GM21529 (cell line): ENCODE results near the gene LIN52.

ENCODE experiments used
- ATAC-seq: cut with Tn5 transposase; IDR thresholded peaks from one replicate; pipeline ENCODE4 v1.9.1; 2021; ENCODE audit not compliant: unreplicated experiment

Gene LIN52, protein sequence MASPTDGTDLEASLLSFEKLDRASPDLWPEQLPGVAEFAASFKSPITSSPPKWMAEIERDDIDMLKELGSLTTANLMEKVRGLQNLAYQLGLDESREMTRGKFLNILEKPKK

DNA sequence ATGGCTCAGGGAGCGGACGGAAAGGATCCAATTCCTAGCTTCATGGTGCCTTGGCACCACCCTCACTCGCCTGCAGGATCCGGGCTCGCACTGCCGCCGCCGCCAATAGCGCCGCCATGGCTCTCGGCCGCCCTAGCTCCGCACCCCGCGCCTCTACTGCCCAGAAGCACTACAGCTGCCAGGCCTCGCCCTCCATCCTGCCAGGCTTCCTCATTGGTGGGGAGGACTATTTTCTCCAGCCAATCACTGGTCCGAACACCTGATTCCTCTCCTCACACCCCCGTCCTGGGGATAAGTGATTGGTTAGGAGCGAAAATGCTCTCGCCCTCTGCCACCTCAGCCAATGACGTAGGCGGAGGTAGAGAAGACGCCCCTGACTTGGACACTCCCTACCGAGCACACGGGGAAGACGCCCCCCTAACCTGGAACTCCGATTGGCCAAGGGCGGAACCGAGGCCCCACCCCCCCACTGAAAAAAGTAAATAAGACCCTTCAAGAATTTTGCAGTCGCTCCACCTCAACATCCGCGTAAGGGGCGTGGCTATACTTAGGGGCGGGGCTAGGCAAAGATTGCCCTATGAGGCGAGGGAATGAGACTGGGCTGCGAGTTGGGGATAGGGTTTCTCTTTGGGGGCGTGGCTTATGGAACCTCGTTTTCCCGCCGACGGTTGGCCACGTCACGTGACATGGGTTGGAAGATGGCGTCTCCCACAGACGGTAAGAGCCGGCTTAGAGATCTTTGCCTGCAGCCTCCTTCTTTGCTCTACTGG lies at the start of gene LIN52, which contains the start of gene ALDH6A1:
LIN52 (plus strand) TSS at position 680 of the 770 bp plus-strand sequence; CDS start at position 699, 19 bp downstream.
ALDH6A1 (minus strand) TSS at position 177 of the 770 bp plus-strand sequence; CDS start at position 118, 59 bp downstream.
- peak; percentile 88 for ATAC-seq

DNA sequence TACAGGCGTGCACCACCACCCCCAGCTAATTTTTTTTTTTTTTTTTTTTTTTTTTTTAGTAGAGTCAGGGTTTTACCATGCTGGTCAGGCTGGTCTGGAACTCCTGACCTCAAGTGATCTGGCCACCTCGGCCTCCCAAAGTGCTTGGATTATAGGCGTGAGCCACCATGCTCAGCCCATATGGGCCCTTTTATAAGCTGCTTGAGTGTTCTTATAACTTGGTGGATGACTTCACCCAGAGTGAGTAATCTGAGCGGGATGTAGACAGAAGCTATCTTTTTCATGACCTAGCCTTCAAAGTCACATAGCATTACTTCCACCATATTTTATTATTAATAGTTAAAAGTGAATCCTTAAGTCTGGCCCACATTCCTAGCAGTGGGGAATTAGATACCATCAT lies 49.2 kb upstream of the LIN52 start:
- ATAC-seq = no peak

DNA sequence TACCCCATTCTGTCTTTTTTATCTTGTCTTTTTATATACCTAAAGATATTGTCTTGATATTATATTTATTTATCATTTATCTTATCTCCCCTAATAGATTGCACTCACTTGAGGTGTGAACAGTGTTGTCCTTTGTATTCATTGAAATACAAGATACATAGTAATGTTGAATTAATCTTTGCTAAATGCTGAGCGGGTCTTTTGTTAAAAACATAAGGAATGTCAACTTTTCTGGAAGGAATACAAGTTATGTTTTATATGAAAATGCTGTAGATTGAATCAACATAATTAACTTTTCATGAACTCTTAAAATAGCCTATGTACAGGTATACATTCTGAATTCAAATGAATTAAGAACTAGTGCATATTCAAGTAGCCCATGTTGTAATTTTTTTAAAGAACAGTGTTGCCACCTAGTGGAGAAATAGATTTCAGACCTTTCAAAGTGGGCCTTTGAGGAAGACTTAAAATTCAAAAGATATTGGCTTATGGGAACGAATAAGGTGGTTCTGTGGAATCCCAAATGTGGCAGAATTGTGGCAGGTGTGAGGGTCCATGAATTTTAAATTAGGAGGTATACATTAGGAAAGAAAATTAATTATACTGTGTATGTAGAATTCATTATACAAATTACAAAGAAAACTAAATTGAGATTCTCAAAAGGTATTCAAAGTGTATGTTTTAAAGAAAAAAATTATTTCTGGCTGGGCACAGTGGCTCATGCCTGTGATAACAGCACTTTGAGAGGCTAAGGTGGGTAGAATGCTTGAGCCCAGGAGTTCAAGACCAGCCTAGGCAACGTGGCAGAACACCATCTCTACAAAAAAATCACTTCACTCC lies 46.5 kb upstream of the LIN52 start:
- no peak for ATAC-seq

DNA sequence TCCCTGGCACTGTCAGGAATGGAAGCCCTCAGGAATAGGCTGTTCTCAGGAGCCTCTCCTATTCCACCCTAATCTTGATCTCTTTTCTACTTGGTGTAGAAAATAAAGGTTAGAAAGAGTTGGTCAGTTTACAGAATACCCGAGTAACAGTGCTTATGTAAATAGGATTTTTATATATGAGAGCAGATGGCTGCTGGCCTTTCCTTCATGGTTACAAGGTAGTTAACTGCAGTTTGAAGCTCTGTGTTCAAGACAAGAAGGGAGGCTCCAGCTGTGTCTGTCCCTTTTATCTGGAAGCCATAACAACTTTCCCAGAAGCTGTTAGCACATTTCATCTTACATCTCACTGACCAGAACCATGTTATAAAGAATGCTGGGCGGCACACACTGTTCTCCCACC lies 42.5 kb upstream of the LIN52 start:
- ATAC-seq = no peak

DNA sequence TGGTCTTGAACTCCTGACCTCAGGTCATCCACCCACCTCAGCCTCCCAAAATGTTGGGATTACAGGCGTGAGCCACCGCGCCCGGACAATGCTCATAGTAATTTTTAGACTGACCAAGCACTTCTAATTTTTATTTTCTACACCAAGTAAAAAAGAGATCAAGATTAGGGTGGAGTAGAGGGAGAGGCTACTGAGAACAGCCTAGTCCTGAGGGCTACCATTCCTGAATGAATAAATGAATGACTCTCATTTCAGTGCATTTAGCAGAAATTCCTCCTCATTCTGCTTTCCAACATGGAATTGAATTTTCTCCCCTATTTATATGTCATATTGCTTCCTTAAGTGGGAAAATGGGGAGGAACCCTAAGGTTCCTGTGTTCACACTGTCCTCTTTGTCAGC lies 39.2 kb upstream of the LIN52 start:
- no peak for ATAC-seq

DNA sequence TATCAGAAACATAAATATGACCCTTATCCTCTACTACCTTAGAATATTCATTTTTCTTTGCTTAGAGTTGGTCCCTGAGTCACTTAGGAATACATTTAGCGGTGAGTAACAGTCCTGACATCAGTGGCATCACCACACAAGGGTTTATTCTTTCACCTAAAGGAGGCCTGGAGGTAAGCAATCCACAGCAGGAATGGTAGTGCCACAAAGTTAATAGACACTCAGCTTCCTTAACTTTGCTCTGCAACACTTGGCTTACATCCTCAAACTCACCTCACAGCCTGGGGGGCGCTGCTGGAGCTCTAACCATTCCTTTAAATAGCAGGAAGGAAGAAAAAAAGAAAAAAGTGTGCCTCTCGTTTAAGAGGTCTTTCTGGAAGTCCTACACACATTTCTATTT lies 36.5 kb upstream of the LIN52 start:
- no peak for ATAC-seq

DNA sequence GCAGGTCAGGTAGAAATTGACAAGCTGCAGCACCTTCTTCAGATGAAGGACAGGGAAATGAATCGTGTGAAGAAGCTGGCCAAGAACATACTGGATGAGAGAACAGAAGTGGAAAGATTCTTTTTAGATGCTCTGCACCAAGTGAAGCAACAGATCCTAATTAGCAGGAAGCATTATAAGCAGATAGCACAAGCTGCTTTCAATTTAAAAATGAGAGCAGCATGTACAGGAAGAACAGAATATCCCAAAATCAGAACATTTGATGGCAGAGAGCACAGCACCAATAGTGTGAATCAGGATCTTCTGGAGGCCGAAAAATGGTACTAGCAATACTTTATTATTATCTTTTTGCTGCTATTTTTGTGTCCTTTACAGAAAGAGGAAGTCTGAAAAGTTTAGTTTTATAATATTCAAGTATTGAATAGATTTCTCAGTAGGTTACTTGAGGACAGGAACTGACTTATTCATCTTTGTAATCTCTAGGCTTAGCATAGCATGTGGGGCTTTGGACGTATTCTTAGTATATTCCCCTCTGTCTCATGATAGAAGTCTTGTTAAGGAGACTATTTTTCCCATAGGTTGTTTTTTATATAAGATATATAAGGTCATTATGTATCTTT lies 34.8 kb upstream of the LIN52 start:
- no peak for ATAC-seq

DNA sequence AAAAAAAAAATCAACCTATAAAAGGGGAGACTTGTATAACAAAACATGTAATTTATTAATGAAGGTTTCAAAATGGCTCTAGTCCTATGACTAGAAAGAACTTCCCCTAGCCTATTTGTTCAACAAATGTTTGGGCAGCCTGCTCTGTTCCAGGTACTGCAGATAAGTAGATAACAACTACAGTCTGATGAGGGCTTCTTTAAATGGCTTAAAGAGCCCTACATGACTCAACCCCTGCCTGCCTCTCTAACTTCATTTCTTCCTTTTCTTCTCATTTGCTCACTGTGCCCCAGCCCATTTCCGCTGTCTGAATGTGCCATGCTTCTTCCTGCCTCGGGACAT lies 22.0 kb upstream of the LIN52 start:
- ATAC-seq = no peak

DNA sequence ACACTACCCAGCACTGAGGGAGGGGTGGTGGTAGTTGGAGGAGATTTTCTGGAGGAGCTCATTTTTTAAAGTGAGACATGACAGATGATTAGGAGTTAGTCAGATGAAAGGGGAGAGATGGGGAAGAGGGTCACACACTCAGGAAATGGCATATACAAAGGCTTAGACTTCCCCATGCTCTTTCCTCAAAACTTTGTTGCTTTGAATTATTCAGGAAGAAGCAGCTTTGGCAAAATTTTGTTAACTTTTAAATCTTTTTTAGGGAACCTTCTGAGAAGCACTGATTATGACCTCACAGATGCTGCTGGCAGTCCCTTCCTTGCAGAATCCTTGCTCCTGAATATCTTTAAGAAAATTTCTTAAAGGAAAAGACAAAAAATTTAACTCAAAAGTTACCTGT lies 20.3 kb upstream of the LIN52 start:
- no peak for ATAC-seq

DNA sequence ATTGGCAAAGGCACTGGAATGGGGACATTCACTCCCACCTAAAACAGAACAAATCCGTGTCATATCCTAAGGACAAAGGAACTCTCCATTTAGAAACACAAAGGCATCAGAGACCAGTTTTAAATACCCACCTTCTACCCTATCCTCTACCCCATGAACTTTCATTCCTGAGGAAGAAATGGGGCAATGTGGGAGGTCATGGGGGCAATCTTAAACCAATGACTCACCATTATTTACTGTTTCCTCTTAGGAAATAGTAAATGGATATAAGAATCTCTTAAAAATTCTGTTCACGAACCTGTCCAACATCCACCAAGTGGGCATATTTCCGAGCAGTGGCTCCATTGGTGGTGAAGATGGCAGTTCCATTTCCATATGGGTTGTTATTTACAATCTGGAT lies 19.9 kb upstream of the LIN52 start:
- ATAC-seq = no peak

DNA sequence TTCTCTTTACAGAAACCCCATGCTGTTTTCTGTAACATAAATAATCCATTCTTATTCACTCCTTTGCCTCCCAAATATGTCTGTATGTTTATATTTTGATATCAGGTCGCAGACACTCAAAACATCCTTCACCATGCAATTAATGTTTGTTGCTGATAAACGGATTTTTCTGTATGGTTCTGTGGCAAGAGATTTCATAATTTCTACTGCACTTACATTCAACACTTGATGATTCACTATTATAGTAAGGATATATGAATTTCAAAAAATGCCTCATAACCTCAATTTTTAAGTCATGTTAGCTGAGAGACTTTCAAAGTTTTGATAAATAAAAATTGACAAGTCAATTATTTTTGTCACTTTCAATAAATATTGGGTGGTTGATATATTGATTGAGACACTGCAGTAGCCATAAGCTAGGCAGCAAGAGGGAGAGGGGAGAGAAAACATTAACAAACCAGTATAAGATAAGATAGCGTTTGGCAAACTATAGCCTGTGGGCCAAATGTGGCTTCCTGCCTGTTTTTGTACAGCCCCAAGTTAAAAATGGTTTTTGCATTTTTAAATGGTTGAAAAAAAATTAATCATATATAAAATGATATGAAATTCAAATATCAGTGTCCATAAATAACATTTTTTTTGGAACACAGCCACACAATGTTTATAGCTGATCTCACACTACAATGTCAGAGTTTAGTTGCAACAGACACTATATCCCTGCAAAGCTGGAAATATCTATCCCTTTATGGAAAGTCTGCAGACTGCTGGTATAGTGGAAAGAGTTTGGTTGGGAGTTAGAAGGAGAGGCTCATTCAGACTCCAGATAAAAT lies 18.8 kb upstream of the LIN52 start:
- no peak for ATAC-seq

DNA sequence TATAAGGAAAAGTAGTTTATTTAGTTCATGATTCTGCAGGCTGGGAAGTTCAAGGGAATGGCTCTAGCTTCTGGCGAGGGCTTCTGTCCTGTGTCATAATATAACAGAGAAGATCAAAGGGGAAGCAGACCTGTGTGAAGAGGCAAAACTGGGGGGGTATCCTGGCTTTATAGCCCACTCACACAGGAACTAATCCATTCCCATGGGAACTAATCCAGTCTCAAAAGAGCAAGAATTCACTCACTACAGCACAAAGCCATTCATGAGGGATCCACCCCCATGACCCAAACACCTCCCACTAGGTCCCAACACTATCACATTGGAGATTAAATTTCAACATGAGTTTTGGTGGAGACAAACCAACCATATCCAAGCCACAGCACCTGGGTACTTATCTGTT lies 7.4 kb upstream of the LIN52 start:
- no peak for ATAC-seq

DNA sequence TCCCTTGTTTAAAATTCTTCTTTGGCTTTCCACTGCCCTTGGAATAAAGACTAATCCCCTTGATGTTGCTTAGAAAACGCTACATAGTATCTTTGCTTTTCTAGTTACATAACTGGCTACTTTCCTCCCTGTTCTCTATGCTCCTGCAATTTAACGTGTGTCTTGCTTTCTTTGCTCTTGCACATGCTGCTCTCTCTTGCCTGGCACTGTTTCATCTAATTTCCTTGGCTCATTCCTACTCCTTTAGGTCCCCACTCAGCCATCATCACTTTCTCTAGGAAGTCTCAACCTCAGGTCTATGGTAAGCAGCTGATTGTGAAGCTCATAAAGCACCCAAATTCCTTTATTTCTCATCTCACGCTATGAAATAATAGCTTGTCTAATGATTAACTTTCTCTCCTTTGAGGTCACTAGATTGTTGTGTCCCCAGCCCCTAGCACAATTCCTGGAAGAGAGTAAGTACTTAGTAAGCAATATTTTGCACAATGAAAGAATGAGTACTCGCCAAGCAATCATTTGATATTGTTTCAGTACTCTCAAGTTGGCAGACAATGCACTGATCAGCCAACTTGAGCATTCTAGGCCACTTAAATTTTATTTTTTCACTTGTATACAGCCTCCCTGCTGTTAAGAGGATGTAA lies 3.8 kb upstream of the LIN52 start:
- ATAC-seq = no peak

DNA sequence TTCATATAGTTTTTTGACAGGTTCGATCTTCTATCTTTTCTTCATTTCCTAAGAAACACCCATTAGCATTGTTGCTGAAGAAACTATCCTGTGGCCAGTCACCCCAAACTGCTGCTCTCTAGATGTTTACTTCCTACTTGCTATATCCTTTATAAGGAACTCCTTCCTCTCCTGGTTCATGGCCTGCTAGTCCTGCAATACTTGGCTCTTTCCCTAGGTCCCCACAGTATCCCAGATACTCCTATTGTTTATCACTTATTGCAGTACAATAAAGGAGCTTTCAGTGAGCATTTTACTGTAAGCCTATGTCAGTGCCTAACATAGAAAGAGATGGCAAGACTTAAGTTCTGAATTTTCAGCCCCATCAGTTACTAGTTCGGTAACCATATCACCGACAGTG lies 3.3 kb upstream of the LIN52 start:
- no peak for ATAC-seq

DNA sequence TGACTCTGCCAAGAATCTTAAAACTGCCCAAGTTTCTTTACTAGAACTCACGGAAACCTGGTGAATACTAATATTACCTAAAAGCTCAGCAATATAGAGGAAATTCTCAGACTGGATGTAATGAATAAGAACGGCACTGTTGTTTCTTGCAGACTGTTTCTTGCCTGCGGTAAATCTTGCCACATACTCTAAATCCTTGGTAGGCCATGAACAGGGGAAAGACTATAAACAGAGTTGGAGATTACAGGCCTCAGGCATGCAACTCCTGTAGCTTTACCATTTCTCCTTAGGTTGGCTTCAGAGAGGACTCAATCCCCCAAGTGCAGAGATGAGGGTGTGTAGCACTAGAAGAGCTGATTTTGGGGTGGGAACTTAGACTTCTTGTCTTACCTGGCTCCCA lies 1.6 kb upstream of the LIN52 start:
- ATAC-seq = no peak

DNA sequence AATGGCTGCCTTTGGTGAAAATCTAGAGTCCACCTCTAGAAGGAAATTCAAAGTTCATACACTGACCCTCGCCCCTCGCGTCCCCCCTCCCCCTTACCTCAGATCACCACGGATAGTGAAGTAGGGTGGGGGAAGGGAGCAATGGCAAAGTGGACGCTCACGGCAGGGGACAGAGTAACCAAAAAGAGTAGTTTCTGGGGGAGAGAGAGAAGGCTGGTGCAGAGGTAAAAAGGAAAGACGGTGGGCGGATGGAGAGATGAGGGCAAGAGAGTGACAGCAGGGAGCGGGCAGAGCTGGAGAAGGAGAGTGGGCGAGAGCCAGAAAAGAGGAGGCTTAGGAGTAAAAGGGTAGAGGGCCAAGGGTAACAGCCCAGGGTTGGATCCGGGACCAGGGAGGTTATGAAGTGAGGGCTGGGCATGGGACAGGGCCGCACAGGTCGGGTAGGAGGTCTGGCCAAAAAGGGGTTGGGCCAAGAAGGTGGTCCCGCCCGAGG lies 926 bp upstream of the LIN52 start:
- peak; percentile 18 for ATAC-seq

DNA sequence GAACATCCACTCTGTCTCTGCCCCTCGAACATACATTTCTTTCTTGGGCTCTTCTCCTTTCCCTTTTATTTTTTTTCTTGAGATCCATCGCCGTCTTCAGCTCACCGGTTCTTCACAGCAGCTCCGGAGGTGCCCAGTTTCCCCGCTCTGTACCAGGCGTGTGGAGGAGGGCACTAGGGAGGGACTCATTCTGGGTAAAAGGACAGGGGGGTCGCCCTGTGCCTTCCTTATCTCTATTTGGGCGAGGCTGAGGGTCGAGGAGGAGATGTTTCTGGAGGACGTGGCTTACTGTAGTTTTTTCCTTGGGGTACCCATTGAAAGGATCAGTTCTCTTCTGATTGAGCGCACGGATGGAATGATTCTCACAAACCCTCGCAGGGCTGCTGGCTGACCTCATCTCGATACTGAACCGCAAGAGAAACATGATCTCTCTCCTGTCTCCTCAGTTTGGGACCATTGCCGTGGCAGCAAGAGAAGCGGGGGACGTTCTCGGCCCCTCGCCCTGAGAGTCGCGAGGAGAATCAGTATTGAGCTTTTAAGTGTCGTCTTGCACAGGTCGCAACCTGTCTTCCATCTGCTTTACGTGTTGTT lies 386 bp downstream of the LIN52 start:
- peak; percentile 3 for ATAC-seq

DNA sequence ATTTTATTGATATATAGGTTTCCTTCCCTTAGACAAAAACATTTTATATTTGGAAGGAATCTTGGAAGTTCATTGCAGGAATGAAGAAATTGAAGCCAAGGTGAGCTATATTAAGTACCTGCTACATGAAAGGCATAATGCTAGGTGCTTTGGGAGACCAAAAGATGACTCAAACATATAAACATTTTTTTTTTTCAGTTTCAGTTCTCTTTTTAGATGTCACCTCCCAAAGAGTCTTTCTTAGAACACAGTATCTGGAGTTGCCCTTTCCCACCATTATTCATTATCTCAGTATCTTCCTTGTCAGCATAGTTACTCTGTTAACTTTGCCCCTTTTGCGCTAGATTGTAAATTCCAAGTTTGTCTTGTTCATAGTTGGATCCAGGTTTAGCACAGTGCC lies 1.1 kb downstream of the LIN52 start:
- no peak for ATAC-seq

DNA sequence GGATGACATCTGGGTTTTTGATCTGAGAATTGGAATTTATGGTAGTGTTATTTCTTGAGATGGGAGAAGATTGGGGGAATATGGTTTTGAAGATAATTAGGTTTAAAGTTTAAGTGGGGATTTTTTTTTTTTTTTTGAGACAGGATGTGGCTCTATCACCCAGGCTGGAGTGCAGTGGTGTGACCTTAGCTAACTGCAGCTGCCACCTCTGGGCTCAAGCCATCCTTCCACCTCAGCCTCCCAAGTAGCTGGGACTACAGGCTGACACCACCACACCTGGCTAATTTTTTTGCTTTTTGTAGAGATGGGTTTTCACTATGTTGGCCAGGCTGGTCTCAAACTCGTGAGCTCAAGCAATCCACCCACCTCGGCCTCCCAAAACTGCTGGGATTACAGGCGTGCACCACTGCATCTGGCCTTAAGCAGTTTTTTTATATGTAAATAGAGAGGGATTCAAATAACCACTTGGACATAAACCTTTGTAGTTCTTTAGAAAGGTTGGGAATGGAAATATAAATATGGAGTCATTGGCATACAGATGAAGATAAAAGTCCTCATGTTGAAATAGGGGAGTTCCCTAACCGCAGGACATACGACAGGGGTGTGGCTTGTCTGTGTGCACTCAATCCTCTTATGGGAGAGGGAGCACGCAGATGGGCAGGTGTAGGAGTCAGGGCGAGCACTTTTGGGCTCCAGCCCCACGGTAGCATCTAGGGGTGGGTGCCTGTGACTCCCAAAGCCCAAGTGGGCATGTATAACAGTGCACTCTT lies 4.7 kb downstream of the LIN52 start:
- ATAC-seq = no peak
